ENCODE data around the gene RALGPS1.

RALGPS1 gene

GRCh38 chr9:126885131-126885641 lies 29.4 kb upstream of the RALGPS1 start:
- no peak for DNase-seq (ENCODE audit: low spot score)
- no peak for TF ChIP-seq CTCF (IDR thresholded peaks at IDR 0.05; ENCODE audit: borderline replicate concordance, control extremely low read depth, extremely low read depth, insufficient read depth, missing control alignments)
- in situ Hi-C loops (cut with MboI; ENCODE audit: low sequenced_read_pairs, unreplicated experiment), result no loop called here

DNA sequence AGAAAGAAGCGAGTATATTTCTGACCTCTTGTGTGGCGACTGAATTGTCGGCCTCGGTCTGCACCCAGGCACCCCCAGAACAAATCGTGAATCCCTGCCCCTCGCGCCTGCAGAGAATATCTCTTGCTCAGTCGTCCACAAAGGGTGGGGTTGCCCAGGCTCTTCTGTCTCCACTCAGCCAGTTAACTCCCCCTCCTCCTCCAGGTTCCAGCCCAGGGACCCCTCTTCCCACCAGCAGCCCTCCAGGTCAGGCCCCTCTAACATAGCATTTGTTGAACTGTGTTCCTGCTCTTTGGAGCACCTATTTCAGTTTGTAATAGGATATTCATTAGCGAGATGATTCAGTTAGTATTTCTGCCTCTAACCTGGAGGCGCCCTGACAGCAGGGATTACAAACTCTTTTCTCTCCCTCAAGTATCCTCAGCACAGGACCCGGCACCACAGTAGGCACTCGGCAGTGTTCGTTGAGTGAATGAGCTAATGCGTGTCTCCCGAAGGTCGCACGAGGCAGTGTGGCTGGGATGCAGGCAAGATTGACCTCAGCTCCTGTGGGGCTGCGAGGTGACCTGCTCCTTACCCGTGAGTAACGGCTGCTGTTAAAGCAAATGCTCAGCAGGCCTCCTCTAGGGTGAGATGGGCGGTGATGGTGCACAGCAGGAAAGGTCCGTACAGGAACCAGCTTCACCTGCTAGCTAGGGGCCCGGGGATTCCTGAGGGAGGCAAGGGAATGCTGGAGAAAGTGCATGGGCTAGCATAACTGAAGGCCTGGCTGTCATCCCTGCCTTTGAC lies 28.4 kb upstream of the RALGPS1 start:
- no peak for DNase-seq (ENCODE audit: low spot score)
- TF ChIP-seq CTCF (IDR thresholded peaks at IDR 0.05; ENCODE audit: borderline replicate concordance, control extremely low read depth, extremely low read depth, insufficient read depth, missing control alignments), result no peak
- in situ Hi-C loops (cut with MboI; ENCODE audit: low sequenced_read_pairs, unreplicated experiment), result no loop called here

DNA sequence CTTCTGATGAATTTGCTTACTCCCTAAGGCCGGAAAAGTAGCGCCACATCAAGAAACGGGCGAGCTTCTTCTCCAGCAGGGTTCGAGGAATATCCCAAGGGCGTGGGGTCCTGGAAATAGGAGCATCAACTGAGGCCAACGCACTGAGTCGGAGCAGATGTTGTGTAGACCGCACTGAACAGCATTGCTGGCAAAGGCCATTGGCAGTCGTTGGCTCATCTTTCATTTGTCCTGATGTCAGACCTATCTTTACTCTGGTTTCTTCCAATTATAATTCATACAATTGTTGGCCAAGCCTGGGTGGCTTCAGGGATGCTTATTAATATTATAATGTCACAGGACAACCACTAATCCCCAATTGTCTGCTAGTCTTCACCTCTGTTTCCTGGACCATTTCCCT lies 27.7 kb upstream of the RALGPS1 start:
- no peak for TF ChIP-seq CTCF (IDR thresholded peaks at IDR 0.05; ENCODE audit: borderline replicate concordance, control extremely low read depth, extremely low read depth, insufficient read depth, missing control alignments)
- no peak for DNase-seq (ENCODE audit: low spot score)
- in situ Hi-C loops (cut with MboI; ENCODE audit: low sequenced_read_pairs, unreplicated experiment), result no loop called here

GRCh38 chr9:126891676-126892075 lies 22.9 kb upstream of the RALGPS1 start:
- no peak for DNase-seq (ENCODE audit: low spot score)
- no peak for TF ChIP-seq CTCF (IDR thresholded peaks at IDR 0.05; ENCODE audit: borderline replicate concordance, control extremely low read depth, extremely low read depth, insufficient read depth, missing control alignments)
- in situ Hi-C loops (cut with MboI; ENCODE audit: low sequenced_read_pairs, unreplicated experiment), result no loop called here

DNA sequence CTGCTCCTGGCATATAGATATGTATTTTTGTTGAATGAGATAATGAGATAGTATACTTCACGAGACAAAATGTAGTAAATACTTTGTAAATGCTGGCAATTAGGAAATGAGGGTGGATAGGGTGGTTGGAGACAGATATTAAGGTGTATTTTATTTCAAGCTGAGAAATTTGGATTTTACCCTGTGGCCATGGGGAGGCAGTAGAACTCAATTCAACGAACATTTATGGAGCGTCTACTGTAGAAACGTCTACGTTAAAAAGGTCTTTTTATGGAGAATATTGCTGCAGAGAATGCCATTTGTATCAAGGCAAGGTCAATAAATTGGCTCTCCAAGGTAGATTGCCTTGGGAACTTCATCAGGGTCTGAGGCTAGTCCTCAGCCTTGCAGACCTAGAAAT lies 21.5 kb upstream of the RALGPS1 start:
- no peak for DNase-seq (ENCODE audit: low spot score)
- in situ Hi-C loops (cut with MboI; ENCODE audit: low sequenced_read_pairs, unreplicated experiment), result no loop called here
- TF ChIP-seq CTCF (IDR thresholded peaks at IDR 0.05; ENCODE audit: borderline replicate concordance, control extremely low read depth, extremely low read depth, insufficient read depth, missing control alignments), result no peak

GRCh38 chr9:126894052-126894603 lies 20.5 kb upstream of the RALGPS1 start:
- DNase-seq (ENCODE audit: low spot score), result no peak
- in situ Hi-C loops (cut with MboI; ENCODE audit: low sequenced_read_pairs, unreplicated experiment), result no loop called here
- no peak for TF ChIP-seq CTCF (IDR thresholded peaks at IDR 0.05; ENCODE audit: borderline replicate concordance, control extremely low read depth, extremely low read depth, insufficient read depth, missing control alignments)
